H9 (cell line): ENCODE measurements around the gene SLX4. TPM values are rescaled to one million over a fixed set of nuclear protein-coding genes. Genes with fewer than 3 reads are reported as not detected.

Experiments
- DNase-seq: peaks from one replicate; pipeline ENCODE4 v3.0.0-alpha.2; 2017
- H2AFZ ChIP-seq: one replicate; pipeline ENCODE4 v1.6.1; 2013; ENCODE audit warnings: mild to moderate bottlenecking, low read length, control low read depth, moderate library complexity
- H2AK5ac ChIP-seq: 2 replicates; pipeline ENCODE4 v1.6.1; 2013; ENCODE audit warnings: low read length, control low read depth, mixed read lengths; ENCODE audit not compliant: insufficient read length
- H2BK120ac ChIP-seq: one replicate; pipeline ENCODE4 v1.6.1; 2013; ENCODE audit warnings: low read depth, mild to moderate bottlenecking, low read length, control low read depth, inconsistent platforms; ENCODE audit not compliant: poor library complexity, severe bottlenecking
- H2BK12ac ChIP-seq: 2 replicates; pipeline ENCODE4 v1.6.1; 2013; ENCODE audit warnings: low read length, control low read depth, mixed read lengths, low read depth; ENCODE audit not compliant: insufficient read length
- H2BK15ac ChIP-seq: 2 replicates; pipeline ENCODE4 v1.6.1; 2013; ENCODE audit warnings: low read depth, low read length, control low read depth
- H2BK20ac ChIP-seq: one replicate; pipeline ENCODE4 v1.6.1; 2013; ENCODE audit warnings: low read depth, mild to moderate bottlenecking, low read length, control low read depth, inconsistent platforms; ENCODE audit not compliant: poor library complexity, severe bottlenecking
- H2BK5ac ChIP-seq: 2 replicates; pipeline ENCODE4 v1.6.1; 2013; ENCODE audit warnings: low read length, control low read depth, mixed read lengths; ENCODE audit not compliant: insufficient read length
- H3K14ac ChIP-seq: 2 replicates; pipeline ENCODE4 v1.6.1; 2013; ENCODE audit warnings: low read length, control low read depth; ENCODE audit not compliant: insufficient read depth
- H3K18ac ChIP-seq: 2 replicates; pipeline ENCODE4 v1.6.1; 2013; ENCODE audit warnings: low read depth, mild to moderate bottlenecking, mixed read lengths, low read length, control low read depth; ENCODE audit not compliant: insufficient read length
- H3K23ac ChIP-seq: 2 replicates; pipeline ENCODE4 v1.6.1; 2013; ENCODE audit warnings: low read length, control low read depth, mixed read lengths, low read depth; ENCODE audit not compliant: insufficient read length
- H3K23me2 ChIP-seq: 2 replicates; pipeline ENCODE4 v1.6.1; 2013; ENCODE audit warnings: low read depth, mild to moderate bottlenecking, mixed read lengths, low read length, control low read depth; ENCODE audit not compliant: insufficient read length, poor library complexity, severe bottlenecking
- H3K27ac ChIP-seq: 2 replicates; pipeline ENCODE4 v1.5.1; 2013; ENCODE audit warnings: low read length, control low read depth, mixed read lengths, low read depth; ENCODE audit not compliant: insufficient read length
- H3K27me3 ChIP-seq: 2 replicates; pipeline ENCODE4 v1.6.1; 2013; ENCODE audit warnings: low read length, control low read depth, inconsistent platforms; ENCODE audit not compliant: insufficient read depth
- H3K4ac ChIP-seq: 2 replicates; pipeline ENCODE4 v1.6.1; 2013; ENCODE audit warnings: low read depth, mild to moderate bottlenecking, control low read depth, inconsistent platforms, low read length, moderate library complexity
- H3K4me1 ChIP-seq: 2 replicates; pipeline ENCODE4 v1.6.1; 2013; ENCODE audit warnings: low read length, control low read depth, inconsistent platforms; ENCODE audit not compliant: insufficient read depth
- H3K4me2 ChIP-seq: 2 replicates; pipeline ENCODE4 v1.6.1; 2013; ENCODE audit warnings: low read length, control low read depth, mixed read lengths; ENCODE audit not compliant: insufficient read length, insufficient read depth
- H3K56ac ChIP-seq: 2 replicates; pipeline ENCODE4 v1.6.1; 2013; ENCODE audit warnings: low read depth, mild to moderate bottlenecking, mixed read lengths, low read length, control low read depth; ENCODE audit not compliant: insufficient read length
- H3K79me1 ChIP-seq: 2 replicates; pipeline ENCODE4 v1.6.1; 2013; ENCODE audit warnings: low read depth, mild to moderate bottlenecking, moderate library complexity, low read length, control low read depth, inconsistent platforms; ENCODE audit not compliant: insufficient read depth, poor library complexity, severe bottlenecking
- H3K79me2 ChIP-seq: 2 replicates; pipeline ENCODE4 v1.6.1; 2013; ENCODE audit warnings: low read length, control low read depth, inconsistent platforms; ENCODE audit not compliant: insufficient read depth
- H3K9ac ChIP-seq: 2 replicates; pipeline ENCODE4 v1.6.1; 2013; ENCODE audit warnings: low read length, control low read depth, mixed read lengths; ENCODE audit not compliant: insufficient read length; ENCODE audit errors: extremely low read depth
- H3K9me3 ChIP-seq: one replicate; pipeline ENCODE4 v1.6.1; 2013; ENCODE audit warnings: low read depth, low read length, inconsistent platforms; ENCODE audit not compliant: control insufficient read depth
- H3T11ph ChIP-seq: one replicate; pipeline ENCODE4 v1.6.1; 2013; ENCODE audit warnings: mild to moderate bottlenecking, low read length, control low read depth, inconsistent platforms
- H4K20me1 ChIP-seq: one replicate; pipeline ENCODE4 v1.6.1; 2013; ENCODE audit not compliant: control insufficient read depth, insufficient read length, insufficient read depth
- H4K5ac ChIP-seq: 2 replicates; pipeline ENCODE4 v1.6.1; 2013; ENCODE audit warnings: low read depth, mild to moderate bottlenecking, mixed read lengths, low read length, control low read depth; ENCODE audit not compliant: insufficient read length
- H4K8ac ChIP-seq: replicated peaks from 2 replicates; pipeline ENCODE4 v1.6.1; 2013; ENCODE audit warnings: low read length, control low read depth, mixed read lengths, low read depth; ENCODE audit not compliant: insufficient read length
- H4K91ac ChIP-seq: 2 replicates; pipeline ENCODE4 v1.6.1; 2013; ENCODE audit warnings: low read depth, mild to moderate bottlenecking, moderate library complexity, mixed read lengths, low read length, control low read depth; ENCODE audit not compliant: insufficient read length
- H3K27ac Mint-ChIP-seq, 3 experiments: 2 replicates in 2 of 3; 3 replicates in 1 of 3; pipeline ENCODE4 v1.8.0; 2020 to 2021; ENCODE audit warnings: mixed read lengths in 3 of 3, mild to moderate bottlenecking in 1 of 3, moderate library complexity in 1 of 3
- H3K27me3 Mint-ChIP-seq: 2 replicates; pipeline ENCODE4 v1.8.0; 2021; ENCODE audit warnings: low read depth, mild to moderate bottlenecking, moderate library complexity, mixed read lengths
- H3K36me3 Mint-ChIP-seq, 3 experiments: 2 replicates in 2 of 3; 3 replicates in 1 of 3; pipeline ENCODE4 v1.8.0; 2020 to 2021; ENCODE audit warnings: low read depth in 3 of 3, mixed read lengths in 3 of 3; ENCODE audit not compliant: insufficient read depth in 1 of 3
- H3K4me1 Mint-ChIP-seq, 2 experiments: 2 replicates each; pipeline ENCODE4 v1.8.0; 2020; ENCODE audit warnings: mixed read lengths in 2 of 2
- H3K4me3 Mint-ChIP-seq, 2 experiments: 2 replicates in 1 of 2; 3 replicates in 1 of 2; pipeline ENCODE4 v1.8.0; 2020 to 2021; ENCODE audit warnings: mild to moderate bottlenecking in 2 of 2, mixed read lengths in 2 of 2, moderate library complexity in 1 of 2
- H3K9me3 Mint-ChIP-seq, 2 experiments: 2 replicates in 1 of 2; 3 replicates in 1 of 2; pipeline ENCODE4 v1.8.0; 2020; ENCODE audit warnings: mild to moderate bottlenecking in 2 of 2, mixed read lengths in 2 of 2, moderate library complexity in 1 of 2
- WGBS: extraction: QIAGEN DNeasy Blood & Tissue Kit; methylation state at CpG from one replicate; pipeline ENCODE4 v1.1.7; 2013; ENCODE audit warnings: missing lambda C conversion rate, low lambda C conversion rate, mixed read lengths; ENCODE audit not compliant: insufficient read length; ENCODE audit errors: extremely low coverage; 5-methylcytosine and 5-hydroxymethylcytosine counted together
- total RNA-seq: library from RNA; stranded (reverse); gene quantifications from 2 replicates; pipeline ENCODE4 v1.2.1, GENCODE V29; 2021
- TF ChIP-seq, protein P1 (sequence below): fragments of 200-600 bp; sonication (generic); conservative IDR thresholded peaks from 3 replicates; pipeline ENCODE4 v1.8.0; 2021; ENCODE audit warnings: antibody characterized with exemption, mild to moderate bottlenecking

The SLX4 gene
- total RNA-seq, 1 experiment from 2014 or later, result 9.9 TPM

DNA sequence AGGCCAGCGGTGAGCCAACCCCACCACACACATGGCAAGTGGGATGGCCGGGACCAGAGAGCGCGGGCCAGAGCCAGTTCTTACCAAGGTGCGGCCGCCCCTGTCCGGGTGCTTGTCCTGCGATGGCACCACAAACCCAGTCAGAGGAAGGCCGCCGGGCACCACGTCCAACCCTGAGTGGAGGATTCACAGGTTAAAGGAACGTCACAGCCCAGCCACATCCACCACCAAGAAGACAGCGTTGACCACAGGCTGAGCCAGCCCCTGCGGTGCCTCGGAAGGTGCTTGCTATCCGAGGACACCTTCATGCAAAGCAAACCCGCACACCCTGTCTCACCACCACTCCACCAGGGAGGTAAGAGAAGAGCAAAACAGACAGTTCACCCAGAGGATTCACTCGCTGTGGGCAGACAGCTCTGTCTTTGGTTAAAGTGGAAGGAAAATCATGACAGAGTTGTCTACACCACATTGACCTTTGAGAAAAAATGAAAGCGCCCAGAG is 15.8 kb downstream of the SLX4 start:
- no peak overlapping the region for H3K18ac ChIP-seq
- DNase-seq, result no peak

More for the DNA sequence above, 15.8 kb downstream of the SLX4 start:
- no peak overlapping the region for H3K9ac ChIP-seq
- no peak overlapping the region for H4K91ac ChIP-seq
- no peaks in the 10 kb centered on the region for H3K4me1 Mint-ChIP-seq
- no peak overlapping the region for H3K4ac ChIP-seq
- no peaks in the 10 kb centered on the region for H3K79me2 ChIP-seq
- WGBS, result no CpG with 5 or more reads among the region's 19 CpGs
- H3K27me3 Mint-ChIP-seq, result no peaks in the 10 kb centered on the region
- no peak overlapping the region for H2BK5ac ChIP-seq
- peaks cover 31 to 50% (median 49%) of the 10 kb centered on the region in 3 experiments for H3K36me3 Mint-ChIP-seq
- no peak overlapping the region for H2BK20ac ChIP-seq
- H3K27ac Mint-ChIP-seq, result peak overlapping the region in 2 of 3 experiments; percentile 6 to 98; a peak in 3 of 7 replicates
- no peak overlapping the region for H2BK120ac ChIP-seq
- H3K27me3 ChIP-seq, result no peaks in the 10 kb centered on the region
- H4K8ac ChIP-seq, result no peak overlapping the region
- H4K5ac ChIP-seq, result no peak overlapping the region
- H2AFZ ChIP-seq, result no peak overlapping the region
- H3K56ac ChIP-seq, result no peak overlapping the region
- TF ChIP-seq, protein P1, sequence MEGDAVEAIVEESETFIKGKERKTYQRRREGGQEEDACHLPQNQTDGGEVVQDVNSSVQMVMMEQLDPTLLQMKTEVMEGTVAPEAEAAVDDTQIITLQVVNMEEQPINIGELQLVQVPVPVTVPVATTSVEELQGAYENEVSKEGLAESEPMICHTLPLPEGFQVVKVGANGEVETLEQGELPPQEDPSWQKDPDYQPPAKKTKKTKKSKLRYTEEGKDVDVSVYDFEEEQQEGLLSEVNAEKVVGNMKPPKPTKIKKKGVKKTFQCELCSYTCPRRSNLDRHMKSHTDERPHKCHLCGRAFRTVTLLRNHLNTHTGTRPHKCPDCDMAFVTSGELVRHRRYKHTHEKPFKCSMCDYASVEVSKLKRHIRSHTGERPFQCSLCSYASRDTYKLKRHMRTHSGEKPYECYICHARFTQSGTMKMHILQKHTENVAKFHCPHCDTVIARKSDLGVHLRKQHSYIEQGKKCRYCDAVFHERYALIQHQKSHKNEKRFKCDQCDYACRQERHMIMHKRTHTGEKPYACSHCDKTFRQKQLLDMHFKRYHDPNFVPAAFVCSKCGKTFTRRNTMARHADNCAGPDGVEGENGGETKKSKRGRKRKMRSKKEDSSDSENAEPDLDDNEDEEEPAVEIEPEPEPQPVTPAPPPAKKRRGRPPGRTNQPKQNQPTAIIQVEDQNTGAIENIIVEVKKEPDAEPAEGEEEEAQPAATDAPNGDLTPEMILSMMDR, result no peak
- H3T11ph ChIP-seq, result no peak overlapping the region
- H3K14ac ChIP-seq, result no peak overlapping the region
- no peak overlapping the region for H3K4me2 ChIP-seq
- no peak overlapping the region for H3K23ac ChIP-seq
- H3K27ac ChIP-seq, result no peak overlapping the region
- H2AK5ac ChIP-seq, result no peak overlapping the region
- peaks cover 15% of the 10 kb centered on the region for H3K9me3 ChIP-seq
- H3K4me1 ChIP-seq, result no peaks in the 10 kb centered on the region
- no peaks in the 10 kb centered on the region for H4K20me1 ChIP-seq
- no peaks in the 10 kb centered on the region for H3K79me1 ChIP-seq
- H3K23me2 ChIP-seq, result no peaks in the 10 kb centered on the region
- peaks cover 15 to 18% of the 10 kb centered on the region in 2 experiments for H3K9me3 Mint-ChIP-seq
- H2BK12ac ChIP-seq, result no peak overlapping the region
- H3K4me3 Mint-ChIP-seq, result no peak overlapping the region
- H2BK15ac ChIP-seq, result no peak overlapping the region
